ENCODE data around the gene YBX2. TPM values are rescaled to one million over a fixed set of nuclear protein-coding genes. Genes with fewer than 3 reads are reported as not detected.

Gene YBX2
- total RNA-seq, 4 donors from 2014 or later = 1.9 to 9.7 (median 4.0) TPM

GRCh38 chr17:7256766-7257456 is 37.5 kb downstream of the YBX2 start:
- 91% methylated on average over 8 of the region's 8 CpGs for WGBS
- no peak for DNase-seq (ENCODE audit: low spot score in 2 of 2)
- no peak for TF ChIP-seq POLR2AphosphoS5 (IDR thresholded peaks at IDR 0.05)
- TF ChIP-seq EP300 (IDR thresholded peaks at IDR 0.05) = no peak
- no peak for TF ChIP-seq POLR2A (IDR thresholded peaks at IDR 0.05)
- no peak for TF ChIP-seq CTCF (IDR thresholded peaks at IDR 0.05)
- no peaks in the 10 kb centered on the region for H3K9me3 ChIP-seq
- no peak overlapping the region for H3K27ac ChIP-seq
- H3K36me3 ChIP-seq = peaks cover 53% of the 10 kb centered on the region
- peaks cover 39% of the 10 kb centered on the region for H3K4me1 ChIP-seq
- H3K27me3 ChIP-seq = peaks cover 15% of the 10 kb centered on the region
- no peak overlapping the region for H3K4me3 ChIP-seq

GRCh38 chr17:7254511-7254910 is 39.9 kb downstream of the YBX2 start:
- TF ChIP-seq CTCF (IDR thresholded peaks at IDR 0.05) (no peak), POLR2A (IDR thresholded peaks at IDR 0.05) (no peak), POLR2AphosphoS5 (IDR thresholded peaks at IDR 0.05) (no peak)
- Histone ChIP-seq H3K36me3 (peaks cover 51% of the 10 kb centered on the region), H3K4me1 (peaks cover 35% of the 10 kb centered on the region), H3K4me3 (no peak overlapping the region), H3K27me3 (no peaks in the 10 kb centered on the region), H3K9me3 (no peaks in the 10 kb centered on the region), H3K27ac (no peak overlapping the region)
- WGBS = 88% methylated on average over 4 of the region's 4 CpGs
- DNase-seq (ENCODE audit: low spot score in 2 of 2) = no peak

GRCh38 chr17:7253082-7253481 is 41.4 kb downstream of the YBX2 start:
- TF ChIP-seq POLR2A (IDR thresholded peaks at IDR 0.05) (no peak), CTCF (IDR thresholded peaks at IDR 0.05) (no peak), POLR2AphosphoS5 (IDR thresholded peaks at IDR 0.05) (no peak), EP300 (IDR thresholded peaks at IDR 0.05) (no peak)
- H3K4me1 ChIP-seq = peaks cover 37% of the 10 kb centered on the region
- WGBS = 77% methylated on average over 5 of the region's 5 CpGs
- DNase-seq (ENCODE audit: low spot score in 2 of 2) = no peak
- peaks cover 38% of the 10 kb centered on the region for H3K36me3 ChIP-seq
- H3K4me3 ChIP-seq = peak overlapping the region; percentile 88
- no peaks in the 10 kb centered on the region for H3K27me3 ChIP-seq
- H3K9me3 ChIP-seq = no peaks in the 10 kb centered on the region
- H3K27ac ChIP-seq = peak overlapping the region; percentile 100

- Histone ChIP-seq H3K4me1 (peaks cover 37% of the 10 kb centered on the region), H3K9me3 (no peaks in the 10 kb centered on the region), H3K36me3 (peaks cover 32% of the 10 kb centered on the region), H3K4me3 (peak within 1 kb of the TSS; percentile 88), H3K27ac (peak within 1 kb of the TSS; percentile 100), H3K27me3 (no peaks in the 10 kb centered on the region)
- 1% methylated on average over 32 of the region's 55 CpGs for WGBS
- DNase-seq (ENCODE audit: low spot score in 2 of 2) = peak; percentile 98
- peak in 2 of 3 donors; percentile 70 to 79 for TF ChIP-seq POLR2AphosphoS5 (IDR thresholded peaks at IDR 0.05)
- TF ChIP-seq CTCF (IDR thresholded peaks at IDR 0.05) = peak; percentile 4 to 29
- peak in 1 of 2 donors; percentile 53 for TF ChIP-seq POLR2A (IDR thresholded peaks at IDR 0.05)
- no peak for TF ChIP-seq EP300 (IDR thresholded peaks at IDR 0.05)
Observed at GRCh38 chr17:7252176-7253043, 42.0 kb downstream of the YBX2 start, which contains the start of gene ELP5. Gene ELP5, plus strand, starts transcription at chr17:7252215. Its CDS starts 336 bp downstream, at chr17:7252551.

- TF ChIP-seq EP300 (IDR thresholded peaks at IDR 0.05) = no peak
- peak in 2 of 3 donors; percentile 62 to 83 for TF ChIP-seq POLR2AphosphoS5 (IDR thresholded peaks at IDR 0.05)
- Histone ChIP-seq H3K27me3 (no peaks in the 10 kb centered on the region), H3K9me3 (no peaks in the 10 kb centered on the region), H3K36me3 (peaks cover 29% of the 10 kb centered on the region), H3K4me1 (peaks cover 37% of the 10 kb centered on the region), H3K4me3 (peak within 1 kb of the TSS; percentile 88), H3K27ac (peak within 1 kb of the TSS; percentile 100)
- 0% methylated on average over 34 of the region's 41 CpGs for WGBS
- DNase-seq (ENCODE audit: low spot score in 2 of 2) = peak; percentile 98 to 99
Observed at GRCh38 chr17:7251661-7252175, 42.7 kb downstream of the YBX2 start, which contains the start of gene CTDNEP1. Gene CTDNEP1, minus strand, starts transcription at chr17:7251734. Its CDS starts 438 bp downstream, at chr17:7251296.

Measured in suprapubic skin (tissue), 4 donors.